Gastrocnemius medialis (tissue), 4 donors: Measurements from ENCODE around the gene HYAL2.

Experiments
- POLR2A ChIP-seq, 2 donors: fragments of 450-650 bp; IDR thresholded peaks; one replicate each; pipeline ENCODE4 v1.6.1; 2017; ENCODE audit warnings: antibody characterized with exemption in 2 of 2, mild to moderate bottlenecking in 2 of 2, moderate library complexity in 2 of 2
- TF ChIP-seq, protein P1 (sequence below), 5 experiments: fragments of 450-650 bp in 3 of 5; fragments of 200-600 bp in 2 of 5; sonication (generic) in 2 of 5; IDR thresholded peaks in 4 of 5; conservative IDR thresholded peaks in 1 of 5; 1 replicate in 4 of 5; 2 replicates in 1 of 5; pipeline ENCODE4 v1.5.1; 2016 to 2019; ENCODE audit warnings: antibody characterized with exemption in 5 of 5, mild to moderate bottlenecking in 3 of 5, moderate library complexity in 3 of 5

DNA sequence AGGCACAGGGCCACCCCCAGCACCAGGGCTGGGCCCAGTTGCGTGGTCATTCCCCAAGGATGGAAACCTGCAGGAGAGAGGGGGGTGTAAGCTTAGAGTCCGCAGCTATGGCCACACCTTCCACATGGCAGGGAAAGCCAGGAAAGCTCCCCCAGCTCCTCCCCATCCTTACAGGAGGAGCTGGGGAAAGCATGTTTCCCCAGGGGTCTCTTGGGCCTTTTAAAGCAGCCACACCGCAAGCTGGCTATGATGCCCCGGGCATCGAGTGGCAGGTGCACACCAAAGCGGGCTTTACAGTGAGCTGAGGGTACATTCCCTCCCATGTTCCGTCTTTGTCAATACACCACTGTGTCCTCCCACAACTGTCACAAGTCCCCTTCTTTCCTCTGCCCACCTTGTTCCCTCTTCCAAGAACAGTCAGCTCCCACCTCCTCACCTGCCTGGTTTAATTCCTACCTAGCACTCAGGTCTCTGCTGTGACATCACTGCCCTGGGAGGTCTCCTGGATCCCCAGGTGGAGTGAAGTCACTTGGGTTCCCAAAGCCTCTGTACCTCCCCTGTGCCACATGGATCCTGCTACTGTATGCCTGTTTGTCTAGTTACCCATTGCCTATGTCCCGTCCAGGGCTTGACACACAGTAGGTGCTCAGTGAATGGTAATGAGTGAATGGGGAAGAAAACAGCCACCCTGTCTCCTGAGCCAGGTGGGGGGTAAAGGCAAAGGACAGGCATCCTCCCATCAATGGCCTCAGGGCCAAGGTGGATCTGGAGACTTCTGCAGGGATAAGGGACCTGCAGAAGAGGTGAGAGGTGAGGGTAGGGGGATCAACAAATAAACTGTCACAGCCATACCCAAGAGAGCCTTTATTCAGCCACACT, 26.8 kb downstream of the HYAL2 start:
- TF ChIP-seq POLR2A (IDR thresholded peaks at IDR 0.05), result no peak
- TF ChIP-seq, protein P1, sequence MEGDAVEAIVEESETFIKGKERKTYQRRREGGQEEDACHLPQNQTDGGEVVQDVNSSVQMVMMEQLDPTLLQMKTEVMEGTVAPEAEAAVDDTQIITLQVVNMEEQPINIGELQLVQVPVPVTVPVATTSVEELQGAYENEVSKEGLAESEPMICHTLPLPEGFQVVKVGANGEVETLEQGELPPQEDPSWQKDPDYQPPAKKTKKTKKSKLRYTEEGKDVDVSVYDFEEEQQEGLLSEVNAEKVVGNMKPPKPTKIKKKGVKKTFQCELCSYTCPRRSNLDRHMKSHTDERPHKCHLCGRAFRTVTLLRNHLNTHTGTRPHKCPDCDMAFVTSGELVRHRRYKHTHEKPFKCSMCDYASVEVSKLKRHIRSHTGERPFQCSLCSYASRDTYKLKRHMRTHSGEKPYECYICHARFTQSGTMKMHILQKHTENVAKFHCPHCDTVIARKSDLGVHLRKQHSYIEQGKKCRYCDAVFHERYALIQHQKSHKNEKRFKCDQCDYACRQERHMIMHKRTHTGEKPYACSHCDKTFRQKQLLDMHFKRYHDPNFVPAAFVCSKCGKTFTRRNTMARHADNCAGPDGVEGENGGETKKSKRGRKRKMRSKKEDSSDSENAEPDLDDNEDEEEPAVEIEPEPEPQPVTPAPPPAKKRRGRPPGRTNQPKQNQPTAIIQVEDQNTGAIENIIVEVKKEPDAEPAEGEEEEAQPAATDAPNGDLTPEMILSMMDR (IDR thresholded peaks at IDR 0.05 in 4 of 5, conservative IDR thresholded peaks at IDR 0.05 in 1 of 5), result no peak
